HG02884 (cell line): ENCODE data around the gene YWHAH.

Experiments used
- ATAC-seq: cut with Tn5 transposase; IDR thresholded peaks from one replicate; pipeline ENCODE4 v1.9.1; 2021; ENCODE audit warnings: mild to moderate bottlenecking, moderate library complexity; ENCODE audit not compliant: unreplicated experiment

YWHAH gene

GRCh38 chr22:31947296-31947695 is 3.0 kb downstream of the YWHAH start:
- no peak for ATAC-seq

- no peak for ATAC-seq
These were observed 3.7 kb downstream of the YWHAH start for GRCh38 chr22:31948002-31948401.

GRCh38 chr22:31950226-31950625 is 5.9 kb downstream of the YWHAH start:
- no peak for ATAC-seq

- no peak for ATAC-seq
These were observed 7.1 kb downstream of the YWHAH start for GRCh38 chr22:31951194-31952093.

- no peak for ATAC-seq
These were observed 7.7 kb downstream of the YWHAH start for GRCh38 chr22:31952094-31952401.

- no peak for ATAC-seq
These were observed 8.1 kb downstream of the YWHAH start for GRCh38 chr22:31952472-31952871.

GRCh38 chr22:31953261-31953660 is 8.9 kb downstream of the YWHAH start:
- no peak for ATAC-seq

GRCh38 chr22:31954535-31955523 is 10.5 kb downstream of the YWHAH start:
- no peak for ATAC-seq

- ATAC-seq: no peak
These were observed 12.0 kb downstream of the YWHAH start for GRCh38 chr22:31956360-31956759.

- ATAC-seq: no peak
These were observed 13.7 kb downstream of the YWHAH start for GRCh38 chr22:31957970-31958594.

GRCh38 chr22:31958625-31959239 is 14.4 kb downstream of the YWHAH start:
- no peak for ATAC-seq

- ATAC-seq: no peak
These were observed 16.4 kb downstream of the YWHAH start for GRCh38 chr22:31960767-31961166.

- no peak for ATAC-seq
These were observed 18.2 kb downstream of the YWHAH start for GRCh38 chr22:31962387-31963125.

- no peak for ATAC-seq
These were observed 23.7 kb downstream of the YWHAH start for GRCh38 chr22:31968022-31968421.

- no peak for ATAC-seq
These were observed 25.6 kb downstream of the YWHAH start for GRCh38 chr22:31969789-31970489.

GRCh38 chr22:31970490-31971444 is 26.4 kb downstream of the YWHAH start:
- ATAC-seq: no peak

- no peak for ATAC-seq
These were observed 27.8 kb downstream of the YWHAH start for GRCh38 chr22:31972180-31972579.

GRCh38 chr22:31973739-31974138 is 29.4 kb downstream of the YWHAH start:
- ATAC-seq: no peak
